SKM-1 treated with dmso at 0.1 percent for 144 hours (cell line): ENCODE data around the gene PKHD1.

Experiments
- DNase-seq: peaks from one replicate; lab custom pipeline; 2025; ENCODE audit not compliant: unreplicated experiment; lab: John Stamatoyannopoulos, UW

PKHD1 gene

GRCh38 chr6:51640021-51640420 lies 447.4 kb downstream of the PKHD1 start:
- DNase-seq: no peak

GRCh38 chr6:51633424-51633823 lies 454.0 kb downstream of the PKHD1 start:
- no peak for DNase-seq

GRCh38 chr6:51630011-51630410 lies 457.4 kb downstream of the PKHD1 start:
- no peak for DNase-seq

GRCh38 chr6:51626391-51626790 lies 461.0 kb downstream of the PKHD1 start:
- no peak for DNase-seq

GRCh38 chr6:51625566-51625965 lies 461.8 kb downstream of the PKHD1 start:
- DNase-seq: no peak

GRCh38 chr6:51620971-51621370 lies 466.4 kb downstream of the PKHD1 start:
- no peak for DNase-seq

GRCh38 chr6:51619042-51619799 lies 468.2 kb downstream of the PKHD1 start:
- no peak for DNase-seq

GRCh38 chr6:51618563-51618962 lies 468.9 kb downstream of the PKHD1 start:
- no peak for DNase-seq

- DNase-seq: no peak
Measured at GRCh38 chr6:51617751-51618150, 469.7 kb downstream of the PKHD1 start.

GRCh38 chr6:51616243-51616642 lies 471.2 kb downstream of the PKHD1 start:
- DNase-seq: no peak

- DNase-seq: no peak
Measured at GRCh38 chr6:51614725-51615124, 472.7 kb downstream of the PKHD1 start.

GRCh38 chr6:51613558-51613957 lies 473.9 kb downstream of the PKHD1 start:
- DNase-seq: no peak

- DNase-seq: no peak
Measured at GRCh38 chr6:51608932-51609331, 478.5 kb downstream of the PKHD1 start.

GRCh38 chr6:51608383-51608782 lies 479.0 kb downstream of the PKHD1 start:
- no peak for DNase-seq

GRCh38 chr6:51600514-51600913 lies 486.9 kb downstream of the PKHD1 start:
- DNase-seq: no peak

GRCh38 chr6:51598171-51598570 lies 489.2 kb downstream of the PKHD1 start:
- DNase-seq: no peak

- no peak for DNase-seq
Measured at GRCh38 chr6:51594981-51595380, 492.4 kb downstream of the PKHD1 start.

GRCh38 chr6:51585264-51585663 lies 502.1 kb downstream of the PKHD1 start:
- DNase-seq: no peak

- no peak for DNase-seq
Measured at GRCh38 chr6:51584163-51584562, 503.2 kb downstream of the PKHD1 start.

GRCh38 chr6:51578994-51579393 lies 508.4 kb downstream of the PKHD1 start:
- no peak for DNase-seq

- DNase-seq: no peak
Measured at GRCh38 chr6:51578362-51578761, 509.1 kb downstream of the PKHD1 start.

- no peak for DNase-seq
Measured at GRCh38 chr6:51574040-51574439, 513.4 kb downstream of the PKHD1 start.

GRCh38 chr6:51571168-51571567 lies 516.2 kb downstream of the PKHD1 start:
- no peak for DNase-seq
